Pancreas (tissue), 10 donors: Measurements from ENCODE around the gene CFAP410. TPM values are rescaled to one million over a fixed set of nuclear protein-coding genes. Genes with fewer than 3 reads are reported as not detected.

ENCODE experiments used
- ATAC-seq, 4 donors: fragments of 200-7000 bp; cut with Tn5 transposase; one replicate each; pipeline versions ENCODE4 v1.8.0 to v1.9.1; 2020; ENCODE audit warnings: mild to moderate bottlenecking in 4 of 4, moderate library complexity in 4 of 4
- DNase-seq, 6 donors: peaks; one replicate each; pipeline ENCODE4 v3.0.0-alpha.2; 2020
- FAIRE-seq: peaks from 2 replicates; lab custom pipeline; 2012; peaks lifted over from hg19 to GRCh38; lab: Jason Lieb, UNC
- H3K27ac ChIP-seq, 4 donors: fragments of 200-600 bp; sonication (generic); 1 replicate in 3 of 4; 2 replicates in 1 of 4; pipeline versions ENCODE4 v1.5.0 to v1.8.0; 2020
- H3K27me3 ChIP-seq, 4 donors: fragments of 200-600 bp; one replicate each; pipeline ENCODE4 v1.8.0; 2021
- H3K36me3 ChIP-seq, 3 donors: fragments of 200-600 bp; sonication (generic) in 1 of 3; one replicate each; pipeline versions ENCODE4 v1.5.0 to v1.8.0; 2020 to 2021
- H3K4me1 ChIP-seq, 3 donors: fragments of 200-600 bp; one replicate each; pipeline ENCODE4 v1.8.0; 2021
- H3K4me3 ChIP-seq, 4 donors: fragments of 200-600 bp; sonication (generic) in 2 of 4; one replicate each; pipeline versions ENCODE4 v1.5.0 to v1.8.0; 2020 to 2021
- H3K9me3 ChIP-seq, 4 donors: fragments of 200-600 bp; one replicate each; pipeline ENCODE4 v1.8.0; 2021
- CTCF ChIP-seq, 4 donors: fragments of 200-600 bp; sonication (generic) in 3 of 4; IDR thresholded peaks; one replicate each; pipeline versions ENCODE4 v1.5.0 to v1.8.0; 2021; ENCODE audit warnings: antibody characterized with exemption in 4 of 4
- WGBS, 2 donors: extraction: QIAGEN DNeasy Blood & Tissue Kit; methylation state at CpG; one replicate each; pipeline ENCODE4 v1.1.7; 2013; 5-methylcytosine and 5-hydroxymethylcytosine counted together
- intact Hi-C, 3 donors: fragments of 100-400 bp; cut with DNase I; formaldehyde crosslinking; loops; one replicate each; pipeline versions ENCODE4 v1.11.1 to v1.14.2; 2022
- polyA plus RNA-seq, 2 donors: library from polyadenylated mRNA; stranded (reverse); fragments of 200-250 nt; gene quantifications; one replicate each; pipeline ENCODE4 v1.2.3, GENCODE V29; 2013
- total RNA-seq, 6 donors: library from RNA; stranded (reverse); fragmentation: NEBNext Ultra II Directional in 4 of 6; extraction: Animal tissue kit (Norgen Biotek cat#: 25700) in 4 of 6; gene quantifications; one replicate each; pipeline versions ENCODE4 v1.2.1 to v1.2.4, GENCODE V29; 2021 to 2023
- donor health status: healthy with polysubstance abuse.
- donor health status: DM: no; HTN: no; CAD: no; lungs with moderate emphysema.
- donor health status: DM: no; HTN: no; CAD: no.
- donor health status: control.
- donor health status: control.
- donor health status: Bipolar disorder and iron deficiency.
- donor health status: DM: yes; HTN: yes; CAD: no.
- donor health status: DM: no; HTN: no; CAD: no.
- donor health status: DM: no; HTN: no; CAD: no.
- donor health status: DM: yes; HTN: yes; CAD: no.

The CFAP410 gene
- total and polyA plus RNA-seq, 8 donors: 10.3 to 118 (median 16.3) TPM

- no peak for FAIRE-seq
- intact Hi-C loops: no loop called here
- no peak for ATAC-seq
- DNase-seq: peak in 1 of 6 donors; percentile 18
- Histone ChIP-seq H3K4me3 (no peak overlapping the region), H3K4me1 (no peaks in the 10 kb centered on the region), H3K9me3 (no peaks in the 10 kb centered on the region), H3K27me3 (no peaks in the 10 kb centered on the region), H3K27ac (no peak overlapping the region), H3K36me3 (no peaks in the 10 kb centered on the region)
- TF ChIP-seq CTCF (IDR thresholded peaks at IDR 0.05): no peak
- whole genome bisulfite sequencing, 2 donors: 82 to 90% methylated on average over 19 of the region's 19 CpGs
Observed at GRCh38 chr21:44279354-44280260, 59.6 kb downstream of the CFAP410 start.

Other genes with a start within 250 kb of the CFAP410 start
- 1 to 10 TPM in 5 of 6 donors, under 1 TPM in 1; 0.87 to 5.8 (median 2.2) TPM for gene PWP2, start 232.0 kb downstream of the CFAP410 start, total RNA-seq
- 10 to 100 TPM in 1 of 2 donors, 1 to 10 TPM in 1; 5.6 to 10.5 TPM for gene PWP2, start 232.0 kb downstream of the CFAP410 start, polyA plus RNA-seq
- gene GATD3, start 205.7 kb downstream of the CFAP410 start, total RNA-seq: 10 to 100 TPM in 1 of 6 donors, 1 to 10 TPM in 5; 4.2 to 10.0 (median 5.9) TPM
- 1 to 10 TPM; 4.6 to 6.0 TPM for gene GATD3, start 205.7 kb downstream of the CFAP410 start, polyA plus RNA-seq
- 1 to 10 TPM in 3 of 6 donors, under 1 TPM in 3; 0.46 to 2.7 (median 0.99) TPM for gene ICOSLG, start 98.4 kb downstream of the CFAP410 start, total RNA-seq
- under 1 TPM; 0.72 to 0.87 TPM for gene ICOSLG, start 98.4 kb downstream of the CFAP410 start, polyA plus RNA-seq
- not detected for gene DNMT3L, start 77.5 kb downstream of the CFAP410 start, total RNA-seq
- not detected for gene DNMT3L, start 77.5 kb downstream of the CFAP410 start, polyA plus RNA-seq
- gene AIRE, start 53.5 kb downstream of the CFAP410 start, total RNA-seq: not detected
- under 1 TPM in 1 of 2 donors, not detected in 1; 0.02 TPM for gene AIRE, start 53.5 kb downstream of the CFAP410 start, polyA plus RNA-seq
- gene PFKL, start 39.3 kb downstream of the CFAP410 start, total RNA-seq: 10 to 100 TPM; 40.0 to 67.9 (median 48.5) TPM
- 100 to 1,000 TPM in 1 of 2 donors, 10 to 100 TPM in 1; 89.0 to 120 TPM for gene PFKL, start 39.3 kb downstream of the CFAP410 start, polyA plus RNA-seq
- gene TRPM2, start 14.2 kb upstream of the CFAP410 start, total RNA-seq: 1 to 10 TPM in 3 of 6 donors, under 1 TPM in 3; 0.46 to 8.7 (median 1.3) TPM
- 1 to 10 TPM; 4.0 to 5.0 TPM for gene TRPM2, start 14.2 kb upstream of the CFAP410 start, polyA plus RNA-seq
- gene LRRC3, start 116.1 kb upstream of the CFAP410 start, total RNA-seq: 1 to 10 TPM in 1 of 6 donors, under 1 TPM in 5; 0.35 to 1.7 (median 0.45) TPM
- gene LRRC3, start 116.1 kb upstream of the CFAP410 start, polyA plus RNA-seq: under 1 TPM; 0.46 to 0.66 TPM
- gene KRTAP10-1, start 200.8 kb upstream of the CFAP410 start, total RNA-seq: not detected
- gene KRTAP10-1, start 200.8 kb upstream of the CFAP410 start, polyA plus RNA-seq: not detected
- gene KRTAP10-2, start 212.1 kb upstream of the CFAP410 start, total RNA-seq: not detected
- gene KRTAP10-2, start 212.1 kb upstream of the CFAP410 start, polyA plus RNA-seq: not detected
- gene KRTAP10-3, start 219.4 kb upstream of the CFAP410 start, total RNA-seq: not detected
- gene KRTAP10-3, start 219.4 kb upstream of the CFAP410 start, polyA plus RNA-seq: not detected
- gene KRTAP10-4, start 234.3 kb upstream of the CFAP410 start, total RNA-seq: not detected
- not detected for gene KRTAP10-4, start 234.3 kb upstream of the CFAP410 start, polyA plus RNA-seq
- not detected for gene KRTAP10-5, start 241.2 kb upstream of the CFAP410 start, total RNA-seq
- gene KRTAP10-5, start 241.2 kb upstream of the CFAP410 start, polyA plus RNA-seq: not detected